ENCODE measurements around the gene TES. TPM values are rescaled to one million over a fixed set of nuclear protein-coding genes. Genes with fewer than 3 reads are reported as not detected.

Gene TES
- total and polyA plus RNA-seq, 9 of the 15 experiments (the other 6 are each of a cell fraction or from before 2014, with no cell fraction given), result 20.7 to 61.6 (median 53.8) TPM

DNA sequence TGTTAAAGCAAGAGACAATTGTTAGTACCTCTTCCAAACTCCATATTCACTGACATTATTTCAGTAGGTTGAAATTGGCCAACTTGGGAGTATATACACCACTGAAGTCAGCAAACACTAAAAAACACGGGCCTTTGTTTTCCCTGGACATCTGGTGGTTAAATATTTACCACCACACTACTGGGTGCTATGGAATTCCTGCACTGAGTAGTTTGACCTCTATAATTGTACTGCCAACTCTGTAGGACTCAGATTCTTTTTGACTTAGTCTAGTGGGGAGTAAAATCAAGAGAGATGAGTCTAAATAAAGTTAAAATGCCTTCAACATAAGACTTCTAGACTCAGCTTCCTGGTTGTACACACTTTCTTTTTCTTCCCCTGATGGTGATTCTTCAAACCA, 41.3 kb upstream of the TES start:
- in situ Hi-C loops (cut with MboI) (no loop called here), intact Hi-C loops (cut with micrococcal nuclease) (no loop called here)
- Histone ChIP-seq H3K36me3 (ENCODE audit: control insufficient read depth, insufficient read depth, low read length) (no peaks in the 10 kb centered on the region), H3K9ac (ENCODE audit: insufficient read depth in 1 of 2, low read depth in 2 of 2, low read length in 2 of 2) (no peak overlapping the region), H2AFZ (ENCODE audit: low read depth, low read length) (no peak overlapping the region), H3K4me2 (ENCODE audit: insufficient read depth, low read length) (no peak overlapping the region), H3K9me3 (replicated peaks; ENCODE audit: control insufficient read depth, insufficient read depth, low read depth, low read length) (no peaks in the 10 kb centered on the region), H3K27me3 (ENCODE audit: control insufficient read depth in 2 of 2, insufficient read depth in 2 of 2, low read length in 2 of 2) (no peaks in the 10 kb centered on the region), H3K9me1 (ENCODE audit: control insufficient read depth, insufficient read depth, low read length) (no peaks in the 10 kb centered on the region), H3K4me1 (replicated peaks in 1 of 2; ENCODE audit: control insufficient read depth in 2 of 2, insufficient read depth in 2 of 2, low read length in 2 of 2) (no peaks in the 10 kb centered on the region), H3K4me3 (no peak overlapping the region), H3K27ac (ENCODE audit: extremely low read depth, low read depth, low read length) (no peak overlapping the region), H4K20me1 (replicated peaks; ENCODE audit: control insufficient read depth, insufficient read depth, low read length) (no peaks in the 10 kb centered on the region), H3K79me2 (ENCODE audit: control insufficient read depth, insufficient read depth, low read length) (no peaks in the 10 kb centered on the region)
- 0% methylated on average over 1 of the region's 1 CpG for WGBS (ENCODE audit: insufficient coverage, low coverage, missing lambda C conversion rate)
- DNase-seq (ENCODE audit: extremely low read depth in 1 of 4, low spot score in 3 of 4), result no peak
- no peak for FAIRE-seq
- POLR2A ChIA-PET, result interaction anchor here (1.0 kb wide), 1 partner anchor 11 kb away, joined by 4 read pairs; no protein-coding TSS in a partner anchor
- CTCF ChIA-PET (ENCODE audit: low intra/inter-chr PET ratio), result no interaction called here
- BruUV-seq (replicated peaks), result no TSS peak
- no peak for ATAC-seq
- TF ChIP-seq, protein P1, sequence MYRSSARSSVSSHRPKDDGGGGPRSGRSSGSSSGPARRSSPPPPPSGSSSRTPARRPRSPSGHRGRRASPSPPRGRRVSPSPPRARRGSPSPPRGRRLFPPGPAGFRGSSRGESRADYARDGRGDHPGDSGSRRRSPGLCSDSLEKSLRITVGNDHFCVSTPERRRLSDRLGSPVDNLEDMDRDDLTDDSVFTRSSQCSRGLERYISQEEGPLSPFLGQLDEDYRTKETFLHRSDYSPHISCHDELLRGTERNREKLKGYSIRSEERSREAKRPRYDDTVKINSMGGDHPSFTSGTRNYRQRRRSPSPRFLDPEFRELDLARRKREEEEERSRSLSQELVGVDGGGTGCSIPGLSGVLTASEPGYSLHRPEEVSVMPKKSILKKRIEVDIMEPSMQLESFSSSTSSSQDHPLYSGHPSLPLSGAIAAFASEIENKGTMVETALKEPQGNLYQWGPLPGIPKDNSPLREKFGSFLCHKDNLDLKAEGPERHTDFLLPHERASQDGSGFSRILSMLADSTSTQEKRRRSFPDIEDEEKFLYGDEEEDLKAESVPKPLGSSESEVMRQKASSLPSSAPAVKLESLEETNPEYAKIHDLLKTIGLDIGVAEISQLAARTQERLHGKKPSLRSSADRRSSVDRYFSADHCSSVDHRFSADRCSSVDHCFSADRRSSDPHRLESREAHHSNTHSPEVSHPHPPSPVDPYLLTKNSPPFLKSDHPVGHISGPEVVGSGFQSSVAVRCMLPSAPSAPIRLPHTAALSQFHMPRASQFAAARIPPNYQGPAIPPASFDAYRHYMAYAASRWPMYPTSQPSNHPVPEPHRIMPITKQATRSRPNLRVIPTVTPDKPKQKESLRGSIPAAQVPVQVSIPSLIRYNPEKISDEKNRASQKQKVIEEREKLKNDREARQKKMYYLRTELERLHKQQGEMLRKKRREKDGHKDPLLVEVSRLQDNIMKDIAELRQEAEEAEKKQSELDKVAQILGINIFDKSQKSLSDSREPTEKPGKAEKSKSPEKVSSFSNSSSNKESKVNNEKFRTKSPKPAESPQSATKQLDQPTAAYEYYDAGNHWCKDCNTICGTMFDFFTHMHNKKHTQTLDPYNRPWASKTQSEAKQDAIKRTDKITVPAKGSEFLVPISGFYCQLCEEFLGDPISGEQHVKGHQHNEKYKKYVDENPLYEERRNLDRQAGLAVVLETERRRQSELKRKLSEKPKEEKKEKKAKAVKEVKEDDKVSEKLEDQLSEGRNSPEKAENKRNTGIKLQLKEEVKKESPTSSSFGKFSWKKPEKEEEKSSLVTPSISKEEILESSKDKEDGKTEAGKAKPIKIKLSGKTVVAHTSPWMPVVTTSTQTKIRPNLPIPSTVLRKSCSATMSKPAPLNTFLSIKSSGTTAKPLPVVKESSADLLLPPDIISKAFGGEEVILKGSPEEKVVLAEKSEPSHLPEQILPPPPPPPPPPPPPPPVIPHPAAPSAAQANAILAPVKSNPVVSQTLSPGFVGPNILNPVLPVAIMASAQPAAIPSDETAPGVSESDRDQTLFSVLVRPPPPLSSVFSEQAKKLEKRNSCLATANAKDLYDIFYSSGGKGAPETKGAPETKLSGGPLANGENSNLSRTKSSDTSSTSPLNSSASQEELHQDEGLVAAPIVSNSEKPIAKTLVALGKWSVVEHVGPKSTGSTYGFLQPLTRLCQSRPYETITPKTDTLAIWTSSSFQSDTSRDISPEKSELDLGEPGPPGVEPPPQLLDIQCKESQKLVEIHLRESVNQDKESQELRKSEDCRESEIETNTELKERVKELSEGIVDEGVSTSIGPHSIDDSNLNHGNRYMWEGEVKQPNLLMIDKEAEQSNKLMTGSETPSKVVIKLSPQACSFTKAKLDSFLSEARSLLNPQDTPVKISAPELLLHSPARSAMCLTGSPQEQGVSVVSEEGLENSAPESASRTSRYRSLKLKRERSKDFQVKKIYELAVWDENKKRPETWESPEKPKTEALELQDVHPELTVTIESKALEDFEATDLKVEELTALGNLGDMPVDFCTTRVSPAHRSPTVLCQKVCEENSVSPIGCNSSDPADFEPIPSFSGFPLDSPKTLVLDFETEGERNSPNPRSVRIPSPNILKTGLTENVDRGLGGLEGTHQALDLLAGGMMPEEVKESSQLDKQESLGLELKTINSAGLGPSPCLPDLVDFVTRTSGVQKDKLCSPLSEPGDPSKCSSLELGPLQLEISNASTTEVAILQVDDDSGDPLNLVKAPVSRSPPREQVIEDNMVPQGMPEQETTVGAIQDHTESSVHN (IDR thresholded peaks at IDR 0.05; ENCODE audit: borderline replicate concordance in 1 of 2, low read depth in 1 of 2), result no peak
- TF ChIP-seq, protein P2, sequence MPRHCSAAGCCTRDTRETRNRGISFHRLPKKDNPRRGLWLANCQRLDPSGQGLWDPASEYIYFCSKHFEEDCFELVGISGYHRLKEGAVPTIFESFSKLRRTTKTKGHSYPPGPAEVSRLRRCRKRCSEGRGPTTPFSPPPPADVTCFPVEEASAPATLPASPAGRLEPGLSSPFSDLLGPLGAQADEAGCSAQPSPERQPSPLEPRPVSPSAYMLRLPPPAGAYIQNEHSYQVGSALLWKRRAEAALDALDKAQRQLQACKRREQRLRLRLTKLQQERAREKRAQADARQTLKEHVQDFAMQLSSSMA (CRISPR knock-in tag; IDR thresholded peaks at IDR 0.05), result no peak
- no peak for TF ChIP-seq ZNF347 (CRISPR knock-in tag; IDR thresholded peaks at IDR 0.05; ENCODE audit: low read depth)
- TF ChIP-seq, protein P3, sequence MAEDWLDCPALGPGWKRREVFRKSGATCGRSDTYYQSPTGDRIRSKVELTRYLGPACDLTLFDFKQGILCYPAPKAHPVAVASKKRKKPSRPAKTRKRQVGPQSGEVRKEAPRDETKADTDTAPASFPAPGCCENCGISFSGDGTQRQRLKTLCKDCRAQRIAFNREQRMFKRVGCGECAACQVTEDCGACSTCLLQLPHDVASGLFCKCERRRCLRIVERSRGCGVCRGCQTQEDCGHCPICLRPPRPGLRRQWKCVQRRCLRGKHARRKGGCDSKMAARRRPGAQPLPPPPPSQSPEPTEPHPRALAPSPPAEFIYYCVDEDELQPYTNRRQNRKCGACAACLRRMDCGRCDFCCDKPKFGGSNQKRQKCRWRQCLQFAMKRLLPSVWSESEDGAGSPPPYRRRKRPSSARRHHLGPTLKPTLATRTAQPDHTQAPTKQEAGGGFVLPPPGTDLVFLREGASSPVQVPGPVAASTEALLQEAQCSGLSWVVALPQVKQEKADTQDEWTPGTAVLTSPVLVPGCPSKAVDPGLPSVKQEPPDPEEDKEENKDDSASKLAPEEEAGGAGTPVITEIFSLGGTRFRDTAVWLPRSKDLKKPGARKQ (CRISPR knock-in tag; IDR thresholded peaks at IDR 0.05), result no peak
- no peak for TF ChIP-seq BRD9 (IDR thresholded peaks at IDR 0.05; ENCODE audit: low read depth, partially characterized antibody)
- TF ChIP-seq DACH1 (IDR thresholded peaks at IDR 0.05; ENCODE audit: partially characterized antibody), result no peak
- TF ChIP-seq SIN3B (IDR thresholded peaks at IDR 0.05; ENCODE audit: low read depth), result no peak
- no peak for TF ChIP-seq ZNF785 (CRISPR knock-in tag; IDR thresholded peaks at IDR 0.05)
- TF ChIP-seq ZNF384 (IDR thresholded peaks at IDR 0.05; ENCODE audit: low read depth, low read length), result no peak
- TF ChIP-seq MECOM (CRISPR knock-in tag; IDR thresholded peaks at IDR 0.05), result no peak
- TF ChIP-seq ZC3H8 (IDR thresholded peaks at IDR 0.05), result no peak
- TF ChIP-seq, protein P4, sequence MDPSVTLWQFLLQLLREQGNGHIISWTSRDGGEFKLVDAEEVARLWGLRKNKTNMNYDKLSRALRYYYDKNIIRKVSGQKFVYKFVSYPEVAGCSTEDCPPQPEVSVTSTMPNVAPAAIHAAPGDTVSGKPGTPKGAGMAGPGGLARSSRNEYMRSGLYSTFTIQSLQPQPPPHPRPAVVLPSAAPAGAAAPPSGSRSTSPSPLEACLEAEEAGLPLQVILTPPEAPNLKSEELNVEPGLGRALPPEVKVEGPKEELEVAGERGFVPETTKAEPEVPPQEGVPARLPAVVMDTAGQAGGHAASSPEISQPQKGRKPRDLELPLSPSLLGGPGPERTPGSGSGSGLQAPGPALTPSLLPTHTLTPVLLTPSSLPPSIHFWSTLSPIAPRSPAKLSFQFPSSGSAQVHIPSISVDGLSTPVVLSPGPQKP (CRISPR knock-in tag; IDR thresholded peaks at IDR 0.05), result no peak

All from K562 (cell line).